Measurements from ENCODE around the gene LIN7A. TPM values are rescaled to one million over a fixed set of nuclear protein-coding genes. Genes with fewer than 3 reads are reported as not detected.

LIN7A gene
- total and polyA plus RNA-seq, 4 donors: 4.0 to 21.7 (median 6.6) TPM

DNA sequence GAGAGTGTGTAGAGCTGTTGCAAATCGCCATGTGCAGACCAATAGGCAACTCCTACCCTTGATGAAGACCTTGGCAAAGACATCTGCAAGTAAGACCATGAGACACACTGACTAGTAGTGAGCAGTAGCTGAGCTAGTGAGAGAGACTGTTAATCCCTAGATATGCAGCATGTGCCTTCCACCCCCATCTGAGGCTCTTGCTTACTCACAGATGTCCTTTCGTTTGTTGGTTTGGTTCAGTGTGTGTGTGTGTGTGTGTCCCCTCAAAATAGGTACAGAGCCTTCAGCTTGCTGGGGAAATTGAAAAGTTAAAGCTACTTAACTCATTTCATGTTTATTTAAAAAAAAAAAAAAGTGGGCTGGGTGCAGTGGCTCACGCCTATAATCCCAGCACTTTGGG lies 183.5 kb downstream of the LIN7A start:
- H3K4me3 ChIP-seq: no peak overlapping the region
- no peaks in the 10 kb centered on the region for H3K27me3 ChIP-seq (ENCODE audit: control insufficient read depth in 3 of 3, insufficient read depth in 3 of 3, low read length in 2 of 3)
- H3K9ac ChIP-seq (ENCODE audit: insufficient read depth in 1 of 2, low read length in 2 of 2): no peak overlapping the region
- TF ChIP-seq, protein P1, sequence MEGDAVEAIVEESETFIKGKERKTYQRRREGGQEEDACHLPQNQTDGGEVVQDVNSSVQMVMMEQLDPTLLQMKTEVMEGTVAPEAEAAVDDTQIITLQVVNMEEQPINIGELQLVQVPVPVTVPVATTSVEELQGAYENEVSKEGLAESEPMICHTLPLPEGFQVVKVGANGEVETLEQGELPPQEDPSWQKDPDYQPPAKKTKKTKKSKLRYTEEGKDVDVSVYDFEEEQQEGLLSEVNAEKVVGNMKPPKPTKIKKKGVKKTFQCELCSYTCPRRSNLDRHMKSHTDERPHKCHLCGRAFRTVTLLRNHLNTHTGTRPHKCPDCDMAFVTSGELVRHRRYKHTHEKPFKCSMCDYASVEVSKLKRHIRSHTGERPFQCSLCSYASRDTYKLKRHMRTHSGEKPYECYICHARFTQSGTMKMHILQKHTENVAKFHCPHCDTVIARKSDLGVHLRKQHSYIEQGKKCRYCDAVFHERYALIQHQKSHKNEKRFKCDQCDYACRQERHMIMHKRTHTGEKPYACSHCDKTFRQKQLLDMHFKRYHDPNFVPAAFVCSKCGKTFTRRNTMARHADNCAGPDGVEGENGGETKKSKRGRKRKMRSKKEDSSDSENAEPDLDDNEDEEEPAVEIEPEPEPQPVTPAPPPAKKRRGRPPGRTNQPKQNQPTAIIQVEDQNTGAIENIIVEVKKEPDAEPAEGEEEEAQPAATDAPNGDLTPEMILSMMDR (IDR thresholded peaks at IDR 0.05; ENCODE audit: control extremely low read depth, extremely low read depth): no peak
- no peaks in the 10 kb centered on the region for H3K4me1 ChIP-seq (ENCODE audit: control insufficient read depth in 5 of 5, insufficient read depth in 5 of 5, low read length in 5 of 5)
- no peaks in the 10 kb centered on the region for H3K9me3 ChIP-seq (ENCODE audit: control insufficient read depth in 4 of 4, insufficient read depth in 3 of 4, low read length in 3 of 4)
- no peak for ATAC-seq (ENCODE audit: insufficient read depth, low FRiP score)
- DNase-seq: no peak
- no peak overlapping the region for H3K27ac ChIP-seq (ENCODE audit: low read depth in 1 of 2, low read length in 1 of 2)
- no peaks in the 10 kb centered on the region for H3K36me3 ChIP-seq (ENCODE audit: control insufficient read depth in 4 of 4, insufficient read depth in 4 of 4, low read length in 4 of 4)
- 88 to 92% methylated on average over 3 of the region's 3 CpGs for WGBS, 2 donors

DNA sequence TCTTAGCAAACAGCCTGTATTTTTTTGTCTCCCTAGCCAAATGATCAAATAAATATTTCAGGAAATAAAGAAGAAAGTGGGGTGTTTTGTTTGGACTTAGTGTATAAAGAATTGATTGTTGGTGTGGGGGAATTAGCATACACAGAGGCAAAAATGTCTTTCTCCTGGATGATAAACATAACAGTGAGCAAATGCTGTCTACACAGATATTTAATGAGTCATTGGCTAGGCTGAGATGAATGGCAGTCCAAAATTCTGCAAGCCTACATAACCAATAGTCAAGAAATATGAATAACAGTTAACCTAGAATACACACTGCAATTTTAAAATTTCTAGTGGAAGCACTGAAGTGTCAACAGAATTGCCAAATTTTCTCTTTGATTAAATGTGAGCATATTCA lies 185.3 kb downstream of the LIN7A start:
- H3K27ac ChIP-seq (ENCODE audit: low read depth in 1 of 2, low read length in 1 of 2): no peak overlapping the region
- H3K36me3 ChIP-seq (ENCODE audit: control insufficient read depth in 4 of 4, insufficient read depth in 4 of 4, low read length in 4 of 4): no peaks in the 10 kb centered on the region
- ATAC-seq (ENCODE audit: insufficient read depth, low FRiP score): no peak
- TF ChIP-seq, protein P1 (IDR thresholded peaks at IDR 0.05; ENCODE audit: control extremely low read depth, extremely low read depth): no peak
- H3K9ac ChIP-seq (ENCODE audit: insufficient read depth in 1 of 2, low read length in 2 of 2): no peak overlapping the region
- H3K9me3 ChIP-seq (ENCODE audit: control insufficient read depth in 4 of 4, insufficient read depth in 3 of 4, low read length in 3 of 4): no peaks in the 10 kb centered on the region
- no peak for DNase-seq
- H3K4me3 ChIP-seq: no peak overlapping the region
- no peaks in the 10 kb centered on the region for H3K4me1 ChIP-seq (ENCODE audit: control insufficient read depth in 5 of 5, insufficient read depth in 5 of 5, low read length in 5 of 5)
- H3K27me3 ChIP-seq (ENCODE audit: control insufficient read depth in 3 of 3, insufficient read depth in 3 of 3, low read length in 2 of 3): no peaks in the 10 kb centered on the region

DNA sequence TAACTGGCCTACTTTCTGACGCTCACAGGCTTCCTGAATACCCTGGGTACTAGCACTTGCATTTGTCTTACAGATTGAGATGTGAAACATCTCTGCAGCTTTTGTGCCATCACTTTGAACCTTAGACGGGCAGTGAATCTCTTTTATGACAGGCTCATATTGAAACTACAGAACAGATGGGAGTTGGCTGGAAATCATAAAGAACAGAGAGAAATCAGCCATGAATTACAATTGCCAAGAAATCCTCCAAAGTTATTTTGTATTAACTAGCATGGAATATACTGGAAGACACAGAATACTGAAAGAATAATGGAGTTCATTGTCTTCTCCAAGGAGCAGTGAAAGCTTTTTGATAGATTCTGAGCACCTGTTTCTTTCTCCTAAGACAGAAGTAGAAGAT lies 188.3 kb downstream of the LIN7A start:
- Histone ChIP-seq H3K4me3 (no peak overlapping the region), H3K27me3 (ENCODE audit: control insufficient read depth in 3 of 3, insufficient read depth in 3 of 3, low read length in 2 of 3) (no peaks in the 10 kb centered on the region), H3K36me3 (ENCODE audit: control insufficient read depth in 4 of 4, insufficient read depth in 4 of 4, low read length in 4 of 4) (no peaks in the 10 kb centered on the region), H3K27ac (ENCODE audit: low read depth in 1 of 2, low read length in 1 of 2) (no peak overlapping the region), H3K4me1 (ENCODE audit: control insufficient read depth in 5 of 5, insufficient read depth in 5 of 5, low read length in 5 of 5) (no peaks in the 10 kb centered on the region), H3K9me3 (ENCODE audit: control insufficient read depth in 4 of 4, insufficient read depth in 3 of 4, low read length in 3 of 4) (no peaks in the 10 kb centered on the region), H3K9ac (ENCODE audit: insufficient read depth in 1 of 2, low read length in 2 of 2) (no peak overlapping the region)
- ATAC-seq (ENCODE audit: insufficient read depth, low FRiP score) (no peak), DNase-seq (no peak)
- 83 to 90% methylated on average over 2 of the region's 2 CpGs for WGBS, 2 donors
- TF ChIP-seq, protein P1 (IDR thresholded peaks at IDR 0.05; ENCODE audit: control extremely low read depth, extremely low read depth): no peak

DNA sequence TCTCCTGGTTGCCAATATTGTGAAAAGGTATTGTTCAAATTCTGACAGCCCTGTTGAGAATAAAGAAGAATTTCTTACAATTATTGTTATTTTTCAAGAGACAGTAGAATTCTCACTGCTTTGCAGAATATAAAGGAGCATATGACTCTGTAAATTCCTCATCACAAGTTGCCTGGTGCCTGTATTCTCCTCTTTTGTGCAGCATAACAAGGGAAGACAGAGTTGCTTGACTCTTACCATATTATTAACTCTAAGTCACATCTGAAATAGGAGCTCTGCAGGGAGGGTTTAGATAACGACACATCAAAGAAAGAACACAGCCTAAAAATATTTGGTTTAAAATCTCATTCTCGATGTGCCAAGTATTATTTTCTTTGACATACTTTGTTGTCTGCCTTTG lies 189.9 kb downstream of the LIN7A start:
- ATAC-seq (ENCODE audit: insufficient read depth, low FRiP score): no peak
- DNase-seq: no peak
- TF ChIP-seq, protein P1 (IDR thresholded peaks at IDR 0.05; ENCODE audit: control extremely low read depth, extremely low read depth): no peak

More for the DNA sequence above, 189.9 kb downstream of the LIN7A start:
- Histone ChIP-seq H3K36me3 (ENCODE audit: control insufficient read depth in 4 of 4, insufficient read depth in 4 of 4, low read length in 4 of 4) (no peaks in the 10 kb centered on the region), H3K27ac (ENCODE audit: low read depth in 1 of 2, low read length in 1 of 2) (no peak overlapping the region), H3K4me1 (ENCODE audit: control insufficient read depth in 5 of 5, insufficient read depth in 5 of 5, low read length in 5 of 5) (no peaks in the 10 kb centered on the region), H3K4me3 (no peak overlapping the region), H3K27me3 (ENCODE audit: control insufficient read depth in 3 of 3, insufficient read depth in 3 of 3, low read length in 2 of 3) (no peaks in the 10 kb centered on the region), H3K9me3 (ENCODE audit: control insufficient read depth in 4 of 4, insufficient read depth in 3 of 4, low read length in 3 of 4) (no peaks in the 10 kb centered on the region), H3K9ac (ENCODE audit: insufficient read depth in 1 of 2, low read length in 2 of 2) (no peak overlapping the region)
- 78 to 87% methylated on average over 2 of the region's 2 CpGs for WGBS, 2 donors

Measured in lung (tissue), 12 donors.